Left lobe of liver (tissue), 2 donors: Measurements from ENCODE around the gene SULT1B1. TPM values are rescaled to one million over a fixed set of nuclear protein-coding genes. Genes with fewer than 3 reads are reported as not detected.
A peak's percentile ranks its signal among the peaks of the same experiment; 100 is the strongest.

Experiments
- ATAC-seq: fragments of 200-7000 bp; cut with Tn5 transposase; one replicate; pipeline ENCODE4 v1.9.1; 2020; ENCODE audit warnings: mild to moderate bottlenecking, moderate library complexity
- DNase-seq: peaks from one replicate; pipeline ENCODE4 v3.0.0-alpha.2; 2020; ENCODE audit warnings: low spot score
- total RNA-seq: library from RNA; stranded (reverse); gene quantifications from one replicate; pipeline ENCODE4 v1.2.1, GENCODE V29; 2021
- donor health status: DM: no; HTN: no; CAD: no; lungs with moderate emphysema.
- donor health status: DM: no; HTN: yes; CAD: no.

Gene SULT1B1
- total RNA-seq, 1 donor from 2014 or later: 31.0 TPM

DNA sequence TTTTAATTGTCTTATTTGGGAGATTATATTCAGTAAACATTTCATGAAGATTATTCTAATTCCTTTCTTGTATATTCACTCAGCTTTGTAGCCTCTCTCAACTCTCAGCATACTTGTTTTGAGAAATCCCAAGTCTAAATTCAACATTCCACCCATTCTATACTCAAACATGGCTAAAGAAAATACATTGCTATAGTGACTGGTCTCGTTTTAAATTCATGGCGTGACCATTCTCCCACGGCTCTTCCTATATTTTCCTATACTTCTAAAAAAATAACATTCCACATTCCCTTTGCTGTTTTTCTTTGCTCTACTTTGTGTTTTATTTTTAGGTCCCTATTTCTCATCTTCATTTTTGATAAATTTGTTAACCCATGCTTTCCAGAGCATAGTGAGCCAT is 58.2 kb downstream of the SULT1B1 start:
- ATAC-seq (no peak), DNase-seq (no peak)

DNA sequence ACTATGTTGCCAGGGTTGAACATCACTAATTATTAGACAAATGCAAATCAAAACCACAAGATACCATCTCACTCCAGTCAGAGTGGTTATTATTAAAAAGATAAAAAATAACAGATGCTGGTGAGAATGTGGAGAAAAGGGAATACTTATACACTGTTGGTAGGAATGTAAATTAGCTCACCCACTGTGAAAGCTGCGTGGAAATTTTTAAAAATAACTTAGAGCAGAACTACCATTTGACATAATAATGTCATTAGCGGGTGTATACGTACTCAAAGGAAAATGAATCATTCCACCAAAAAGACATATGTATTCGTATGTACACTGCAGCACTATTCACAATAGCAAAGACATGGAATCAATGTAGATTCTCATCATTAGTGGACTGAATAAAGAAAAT is 58.7 kb downstream of the SULT1B1 start:
- ATAC-seq: no peak
- DNase-seq: no peak

DNA sequence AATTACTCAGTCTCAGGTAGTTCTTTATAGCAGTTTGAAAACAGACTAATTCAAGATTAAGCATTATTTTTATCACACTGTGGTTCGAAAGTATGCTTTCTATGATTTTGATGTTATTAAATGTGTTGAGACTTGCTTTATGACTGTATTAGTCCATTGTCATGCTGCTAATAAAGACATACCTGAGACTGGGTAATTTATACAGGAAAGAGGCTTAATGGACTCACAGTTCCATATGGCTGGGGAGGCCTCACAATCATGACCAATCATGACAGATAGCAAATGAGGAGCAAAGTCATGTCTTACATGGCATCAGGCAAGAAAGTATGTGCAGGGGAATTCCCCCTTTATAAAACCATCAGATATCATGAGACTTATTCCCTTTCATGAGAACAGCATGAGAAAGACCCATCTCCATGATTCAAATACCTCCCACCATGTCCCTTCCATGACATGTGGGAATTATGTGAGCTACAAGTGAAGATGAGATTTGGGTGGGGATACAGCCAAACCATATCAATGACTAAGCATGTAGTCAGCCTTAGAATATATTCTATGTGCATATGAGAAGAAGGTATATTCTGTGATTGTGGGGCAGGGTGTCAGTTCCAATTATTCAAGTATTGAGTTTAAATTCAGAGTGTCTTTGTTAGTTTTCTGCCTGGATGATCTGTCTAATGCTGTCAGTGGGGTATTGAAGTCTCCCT is 62.7 kb downstream of the SULT1B1 start:
- DNase-seq (no peak), ATAC-seq (no peak)

DNA sequence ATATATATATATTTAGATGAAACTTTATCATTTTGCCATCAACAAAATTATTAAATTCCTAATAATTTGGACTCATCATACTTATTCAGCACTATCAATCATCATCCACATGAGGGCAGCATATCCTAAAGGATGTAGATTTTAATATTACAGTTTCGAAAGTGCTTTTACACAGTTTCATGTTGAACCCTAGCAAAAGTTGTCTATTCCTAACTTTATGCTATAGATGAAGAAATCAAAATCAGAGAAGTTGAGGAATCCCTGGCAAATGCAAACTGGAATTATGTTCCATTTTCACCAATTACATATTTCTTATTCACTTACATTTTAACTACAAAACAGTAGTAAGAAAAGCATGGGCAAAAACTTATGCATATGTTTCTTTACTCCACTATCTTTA is 70.8 kb downstream of the SULT1B1 start:
- no peak for DNase-seq
- ATAC-seq: peak; percentile 91

DNA sequence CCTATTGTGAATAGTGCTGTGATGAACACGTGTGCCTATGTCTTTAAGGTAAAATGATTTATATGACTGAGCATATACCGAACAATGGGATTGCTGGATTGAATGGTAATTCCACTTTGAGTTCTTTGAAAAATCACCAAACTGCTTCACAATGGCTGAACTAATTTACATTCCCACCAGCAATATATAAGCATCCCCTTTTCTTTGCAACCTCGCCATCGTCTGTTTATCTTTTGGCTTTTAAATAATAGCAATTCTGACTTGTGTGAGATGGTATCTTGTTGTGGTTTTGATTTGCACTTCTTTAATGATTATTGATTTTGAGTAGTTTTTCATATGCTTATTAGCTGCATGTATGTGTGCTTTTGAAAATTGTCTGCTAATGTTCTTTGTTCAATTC is 75.6 kb downstream of the SULT1B1 start:
- ATAC-seq (no peak), DNase-seq (no peak)

Other genes starting within 250 kb of the SULT1B1 start
- not detected for gene UGT2A2, start 121.0 kb downstream of the SULT1B1 start, total RNA-seq
- gene UGT2A1, start 107.4 kb downstream of the SULT1B1 start, total RNA-seq: 0.18 TPM
- gene SULT1E1, start 99.5 kb upstream of the SULT1B1 start, total RNA-seq: 11.1 TPM
- gene CSN1S1, start 170.4 kb upstream of the SULT1B1 start, total RNA-seq: not detected
- not detected for gene CSN2, start 205.1 kb upstream of the SULT1B1 start, total RNA-seq
- not detected for gene STATH, start 235.3 kb upstream of the SULT1B1 start, total RNA-seq